IPS-11a (cell line): ENCODE results near the gene TNS1.
"Not testable (repeated sequence)": the region's sequence is repeated elsewhere in the genome, so short reads cannot be mapped to it uniquely, and the experiment has no call there.

Source experiments
- H3K4me3 ChIP-seq: one replicate; pipeline ENCODE4 v1.5.1; 2013; ENCODE audit warnings: low read depth, low read length, control low read depth

TNS1 gene

DNA sequence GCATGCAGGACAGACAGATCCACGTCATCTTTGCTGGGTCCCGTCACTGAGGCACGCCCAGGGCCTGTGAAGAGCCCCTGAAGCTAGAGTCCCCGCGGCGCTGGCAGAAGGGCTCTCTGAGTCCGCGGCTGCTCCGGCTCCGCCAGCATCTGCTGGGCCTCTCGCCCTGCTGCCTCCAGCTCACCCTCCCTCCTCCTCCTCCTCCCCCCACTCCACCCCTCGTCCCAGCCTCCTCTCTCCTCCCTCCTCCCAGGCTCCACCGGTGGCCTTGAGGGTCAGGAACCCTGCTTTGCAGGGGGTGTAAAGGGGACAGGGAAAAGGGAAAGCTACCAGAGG is at the start of gene TNS1:
Gene TNS1, minus strand, starts transcription at position 151 of the 336 bp plus-strand sequence. Its CDS starts 123 bp downstream, at position 28.
- no peak within 1 kb of the TSS for H3K4me3 ChIP-seq

DNA sequence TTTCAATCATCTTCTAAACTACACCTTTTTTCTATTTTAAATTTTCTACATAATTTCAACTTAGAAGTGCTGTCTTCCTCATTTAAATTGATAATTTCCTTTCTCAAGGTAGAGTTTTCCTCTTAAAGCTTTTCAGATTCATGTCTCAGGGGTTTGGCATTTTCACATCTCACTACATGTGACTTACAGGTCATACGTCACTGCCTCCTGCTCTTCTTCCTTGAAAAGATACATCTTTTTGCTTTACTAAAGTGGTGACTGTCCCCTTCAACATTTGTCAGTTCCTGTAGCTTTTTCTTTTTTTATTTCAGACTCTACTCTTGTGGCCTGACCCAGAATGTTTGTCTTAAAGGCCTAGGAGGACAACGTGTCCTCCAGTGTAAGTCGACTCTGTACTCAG is 49.1 kb upstream of the TNS1 start:
- no peak overlapping the region for H3K4me3 ChIP-seq

DNA sequence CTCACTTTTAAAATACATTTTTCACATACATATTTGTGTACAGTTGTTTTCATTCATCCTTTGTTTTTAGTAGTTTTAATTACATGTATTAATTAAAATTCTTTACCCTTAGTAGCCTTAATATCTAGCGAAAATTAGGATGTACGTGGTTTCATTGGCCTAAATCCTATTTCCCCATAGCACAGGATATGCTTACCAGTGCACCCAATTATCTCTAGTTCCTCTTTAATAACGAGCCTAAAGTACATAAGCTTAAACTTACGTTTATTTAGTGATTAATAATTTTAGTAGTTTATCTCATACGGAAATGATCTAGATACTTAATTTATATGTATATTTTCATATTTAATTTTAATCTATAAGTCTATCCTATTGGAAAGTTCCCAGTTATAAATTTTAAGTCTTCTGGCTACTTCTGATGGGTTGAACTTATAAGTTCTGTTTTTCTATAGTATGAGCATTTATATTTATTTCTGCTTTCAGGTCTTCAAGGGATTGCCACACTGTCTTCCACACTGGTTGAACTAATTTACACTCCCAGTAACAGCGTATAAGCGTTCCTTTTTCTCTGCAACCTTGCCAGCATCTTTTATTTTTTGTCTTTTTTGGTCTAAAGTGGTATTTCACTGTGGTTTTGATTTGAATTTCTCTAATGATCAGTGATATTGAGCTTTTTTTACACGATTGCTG is 44.9 kb upstream of the TNS1 start:
- H3K4me3 ChIP-seq = no peak overlapping the region

DNA sequence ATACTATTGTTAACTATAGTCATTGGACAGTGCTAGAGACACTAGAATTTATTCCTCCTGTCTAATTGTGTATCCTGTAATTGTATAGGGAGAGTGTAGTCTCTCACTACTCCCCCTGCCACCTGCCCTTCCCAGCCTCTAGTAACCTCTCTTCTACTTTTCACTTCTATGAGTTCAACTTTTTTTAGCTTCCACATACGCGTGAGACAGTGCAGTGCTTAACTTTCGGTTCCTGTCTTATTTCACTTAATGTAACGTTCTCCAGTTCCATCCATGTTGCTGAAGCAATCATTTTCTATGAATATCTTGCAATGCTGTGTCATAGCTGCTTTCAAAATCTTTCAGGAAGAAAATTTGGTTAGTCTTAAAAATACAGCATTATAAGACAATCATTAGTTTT is 43.4 kb upstream of the TNS1 start:
- H3K4me3 ChIP-seq = no peak overlapping the region

DNA sequence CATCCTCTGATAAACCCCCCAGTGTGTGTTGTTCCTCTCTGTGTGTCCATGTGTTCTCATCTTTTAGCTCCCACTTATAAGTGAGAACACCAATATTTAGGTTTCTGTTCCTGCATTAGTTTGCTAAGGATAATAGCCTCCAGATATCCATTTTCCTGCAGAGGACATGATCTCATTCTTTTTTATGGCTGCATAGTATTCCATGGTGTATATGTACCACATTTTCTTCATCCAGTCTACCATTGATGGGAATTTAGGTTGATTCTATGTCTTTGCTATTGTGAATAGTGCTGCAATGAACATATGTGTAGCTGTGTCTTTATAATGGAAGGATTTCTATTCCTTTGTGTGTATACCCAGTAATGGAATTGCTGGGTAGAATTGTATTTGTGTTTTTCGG is 41.8 kb upstream of the TNS1 start:
- not testable (repeated sequence) for H3K4me3 ChIP-seq

DNA sequence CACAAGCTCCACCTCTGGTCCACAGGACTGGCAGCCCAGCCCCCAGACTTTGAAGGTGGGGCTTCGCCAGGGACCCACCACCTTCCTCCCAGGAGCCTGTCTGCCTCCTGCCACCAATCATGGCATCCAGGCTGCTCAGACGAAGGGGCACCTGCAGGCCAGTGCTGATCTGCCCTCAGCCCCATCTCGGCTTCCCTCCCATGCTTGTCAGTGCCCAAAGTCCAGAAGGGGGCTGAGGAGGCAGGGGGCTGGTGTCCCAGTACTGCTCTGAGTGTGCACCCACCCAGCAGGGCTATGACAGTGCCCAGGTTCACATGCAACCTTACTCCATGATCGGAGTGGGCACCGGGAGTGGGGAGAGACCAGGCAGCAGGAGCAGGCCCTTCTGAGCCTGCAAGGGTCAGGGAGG is 40.9 kb upstream of the TNS1 start:
- no peak overlapping the region for H3K4me3 ChIP-seq

DNA sequence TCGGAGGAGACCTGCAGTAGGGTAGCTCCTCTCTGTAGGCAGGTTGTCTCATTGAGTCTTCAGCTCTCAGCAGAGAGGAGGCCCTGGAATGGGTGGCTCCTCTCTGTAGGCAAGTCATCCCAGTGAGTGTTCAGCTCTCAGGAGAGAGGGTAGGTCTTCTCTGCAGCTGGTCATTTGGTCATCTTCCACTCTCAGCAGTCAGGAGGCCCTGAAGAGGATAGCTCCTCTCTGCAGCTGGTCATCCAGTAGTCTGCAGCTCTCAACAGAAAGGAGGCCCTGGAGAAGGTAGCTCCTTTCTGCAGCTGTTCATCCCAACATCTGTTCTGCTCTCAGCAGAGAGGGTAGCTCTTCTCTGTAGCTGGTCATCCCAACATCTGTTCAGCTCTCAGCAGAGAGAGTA is 40.3 kb upstream of the TNS1 start:
- no peak overlapping the region for H3K4me3 ChIP-seq

DNA sequence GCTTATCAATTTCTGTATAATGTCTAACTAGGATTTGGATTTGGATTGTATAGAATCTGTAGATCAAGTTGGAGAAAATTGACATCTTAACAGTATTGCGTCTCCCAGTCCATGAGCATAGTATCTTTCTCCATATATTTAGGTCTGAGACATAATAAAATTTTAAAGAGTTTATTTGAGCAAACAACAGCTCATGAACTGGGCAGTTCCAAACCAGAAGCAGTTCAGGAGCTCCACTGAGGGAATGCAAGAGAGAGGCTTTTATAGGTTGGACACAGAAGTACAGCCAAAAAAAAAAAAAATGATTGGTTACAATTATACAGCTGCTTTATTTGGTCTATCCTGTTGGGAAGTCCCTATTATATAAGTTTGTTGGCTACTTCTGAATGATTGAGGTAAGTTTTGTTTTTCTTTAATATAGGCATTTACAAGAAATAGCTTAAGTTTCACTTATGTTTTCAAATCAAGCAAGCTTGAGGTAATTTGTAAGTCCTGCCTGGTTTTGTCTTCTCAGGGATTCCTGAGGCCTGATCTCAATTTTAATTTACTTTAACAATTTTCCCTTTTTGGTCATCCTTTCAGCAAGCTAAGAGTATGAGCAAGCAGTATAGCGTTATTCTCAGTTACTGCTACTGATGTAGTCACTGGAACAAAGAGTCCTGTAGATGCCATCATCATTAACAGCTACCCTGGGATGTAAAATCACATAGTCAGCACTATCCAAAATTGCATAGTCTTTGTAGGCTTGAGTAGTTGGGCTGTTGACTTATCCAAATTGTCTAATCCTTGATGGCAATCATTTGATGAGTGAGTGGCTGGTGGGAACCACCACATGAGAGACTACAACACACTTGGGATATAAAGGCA is 38.7 kb upstream of the TNS1 start:
- no peak overlapping the region for H3K4me3 ChIP-seq

DNA sequence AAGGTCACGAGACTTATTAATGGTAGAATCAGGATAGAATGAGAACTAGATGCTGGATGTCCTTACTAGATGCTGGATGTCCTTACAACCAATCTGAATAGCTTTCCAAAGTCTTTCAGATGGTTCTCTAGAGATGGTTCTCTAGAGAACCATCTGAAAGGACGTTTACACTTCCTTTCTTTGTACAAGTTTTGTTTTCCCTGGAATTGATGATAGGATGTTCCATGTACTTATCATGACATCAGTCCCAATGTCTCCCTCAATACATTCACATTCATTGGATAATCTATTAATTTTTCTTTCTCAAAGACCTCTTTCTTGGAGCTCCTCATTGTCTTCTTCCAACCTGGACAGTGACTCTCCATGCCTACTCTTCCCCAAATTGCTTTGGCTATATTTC is 38.1 kb upstream of the TNS1 start:
- H3K4me3 ChIP-seq = no peak overlapping the region

DNA sequence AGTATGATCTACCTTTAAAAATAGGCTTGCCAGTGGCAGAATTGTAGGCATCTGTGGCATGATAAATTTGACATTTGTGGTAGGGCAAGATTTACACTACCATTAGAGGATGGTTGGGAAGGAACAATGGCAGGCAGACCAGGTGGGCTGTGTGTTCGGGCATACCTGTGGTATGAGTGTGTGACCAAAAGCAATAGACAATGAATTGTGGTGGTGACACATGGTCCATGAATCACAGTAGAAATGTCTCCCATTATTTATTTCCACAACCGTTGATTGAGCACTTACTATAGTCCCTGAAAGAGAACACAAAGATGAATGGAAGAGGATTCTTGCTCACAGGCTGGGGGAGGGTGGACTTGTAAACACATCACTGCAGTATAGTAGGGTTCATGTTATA is 36.4 kb upstream of the TNS1 start:
- H3K4me3 ChIP-seq = no peak overlapping the region

DNA sequence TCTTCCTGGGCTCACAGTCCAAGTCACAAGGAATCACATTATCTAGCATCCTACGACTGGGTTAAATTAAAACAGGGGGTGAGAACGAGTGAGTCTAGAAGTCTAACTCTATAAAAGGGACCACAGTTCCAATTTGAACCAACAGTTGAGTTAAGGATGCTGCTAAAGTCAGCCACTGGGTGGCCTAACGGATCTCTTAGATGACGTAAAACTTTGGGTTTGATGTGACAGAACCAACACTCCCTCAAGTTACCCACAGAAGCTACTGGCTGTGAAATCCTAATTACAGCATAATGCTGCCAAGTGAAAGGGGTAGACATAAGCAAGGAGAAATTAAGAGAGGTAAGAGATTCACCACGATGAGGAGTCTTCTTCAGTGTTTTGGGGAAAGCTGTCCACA is 33.6 kb upstream of the TNS1 start:
- no peak overlapping the region for H3K4me3 ChIP-seq

DNA sequence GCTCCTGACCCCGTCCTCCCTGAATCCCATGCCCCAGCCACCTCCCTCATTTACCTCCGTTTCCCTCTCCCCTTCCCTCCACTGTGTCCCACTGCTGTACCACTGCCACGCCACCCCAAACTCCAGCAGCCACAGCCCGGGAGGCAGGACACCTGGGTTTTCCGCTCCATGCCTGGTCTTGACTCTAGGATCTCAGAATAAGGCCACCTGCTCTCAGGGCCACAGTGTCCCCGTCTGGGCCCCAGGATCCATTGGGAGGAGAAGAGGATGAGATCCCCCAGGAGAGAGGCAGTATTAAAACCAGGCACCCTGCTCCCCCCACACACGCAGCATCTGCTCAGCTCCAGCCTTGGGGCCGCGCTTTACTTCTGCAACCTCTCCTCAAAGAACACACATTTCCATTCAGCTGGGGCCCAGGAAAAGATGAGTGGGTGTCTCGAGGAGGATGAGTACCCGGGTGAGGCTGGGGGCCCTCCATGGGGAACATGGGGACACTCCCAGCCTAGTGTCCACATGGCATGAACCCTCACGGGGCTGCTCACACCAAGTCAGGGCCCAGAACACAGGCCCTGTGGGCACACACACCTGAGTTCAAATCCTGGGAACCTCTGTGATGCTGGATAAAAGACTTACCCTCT is 32.8 kb upstream of the TNS1 start:
- H3K4me3 ChIP-seq = no peak overlapping the region

DNA sequence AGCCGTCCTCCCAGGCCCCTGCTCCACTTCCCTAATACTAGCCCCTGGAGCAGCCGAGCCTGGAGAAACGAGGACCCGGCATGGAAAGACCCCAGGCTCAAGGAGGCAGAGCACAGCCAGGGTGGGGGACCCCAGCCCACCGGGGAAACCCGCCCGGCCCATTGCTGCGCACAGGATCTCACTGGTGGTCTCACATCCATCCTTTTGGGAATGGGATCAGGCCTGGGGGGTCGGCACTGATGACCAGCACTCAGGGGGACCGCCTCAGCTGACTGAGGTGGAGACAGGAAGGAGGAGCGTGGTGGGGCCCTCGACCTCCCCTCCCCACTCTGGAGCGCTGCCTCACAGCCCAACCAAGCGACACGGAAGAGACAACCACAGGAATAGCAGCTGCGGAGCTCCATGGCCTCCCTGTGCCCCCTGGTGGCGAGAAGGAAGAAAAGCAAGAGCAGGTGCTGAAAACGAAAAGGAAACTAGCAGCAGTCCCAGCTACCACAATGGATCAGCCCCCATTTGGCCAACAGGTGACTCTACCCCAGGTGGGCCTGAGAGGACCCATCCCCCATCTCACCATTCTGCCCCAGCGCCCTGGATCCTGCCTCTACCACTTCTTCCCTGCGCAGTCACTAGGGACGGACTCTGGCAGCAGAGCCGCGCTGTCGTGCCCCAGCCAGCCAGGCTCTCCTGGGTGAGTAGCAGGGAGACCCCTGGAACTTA is 31.9 kb upstream of the TNS1 start:
- H3K4me3 ChIP-seq = peak overlapping the region; percentile 25

DNA sequence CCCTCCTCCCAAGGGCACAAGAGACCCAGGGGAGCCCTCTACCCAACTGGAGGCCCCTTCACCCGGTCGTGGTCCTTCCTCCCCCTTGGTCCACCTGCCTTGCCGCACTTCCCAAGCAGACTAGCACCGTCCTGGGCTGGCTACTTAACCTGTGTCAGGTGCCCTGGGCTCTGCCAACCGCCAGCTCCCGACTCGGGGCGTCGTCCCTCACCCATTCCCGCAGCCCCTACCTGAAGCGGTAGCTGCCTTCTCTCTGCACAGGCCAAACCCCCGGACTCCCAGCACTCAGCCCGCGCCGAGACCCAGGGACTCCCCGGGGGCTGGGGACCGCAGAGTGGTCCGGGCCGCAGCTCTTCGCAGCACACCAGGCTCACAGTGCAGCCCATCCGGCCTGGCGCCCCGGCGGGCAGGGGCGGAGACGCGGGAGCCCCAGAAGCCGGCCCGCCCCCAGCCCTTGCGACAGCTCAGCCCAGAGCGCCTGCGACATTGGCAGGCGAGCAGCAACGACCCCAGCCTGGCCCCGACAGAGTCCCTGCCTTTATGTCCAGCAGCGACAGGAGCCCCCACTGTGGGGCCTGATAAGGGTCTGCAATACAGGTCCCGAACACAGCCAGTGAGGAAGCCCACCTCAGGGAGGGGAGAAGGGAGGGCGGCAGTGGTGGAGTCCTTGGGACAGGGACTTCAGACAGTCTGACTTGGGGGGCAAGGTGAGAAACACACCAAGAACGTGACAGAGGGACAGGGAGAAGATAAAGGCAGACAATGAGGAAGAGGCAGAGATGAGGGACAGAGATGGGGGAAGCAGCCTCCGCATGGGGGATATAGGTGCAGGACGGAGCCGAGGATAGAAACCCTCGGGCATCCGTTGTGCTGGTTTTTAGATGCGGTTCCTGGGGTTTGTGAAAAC is 31.0 kb upstream of the TNS1 start:
- peak overlapping the region; percentile 25 for H3K4me3 ChIP-seq

DNA sequence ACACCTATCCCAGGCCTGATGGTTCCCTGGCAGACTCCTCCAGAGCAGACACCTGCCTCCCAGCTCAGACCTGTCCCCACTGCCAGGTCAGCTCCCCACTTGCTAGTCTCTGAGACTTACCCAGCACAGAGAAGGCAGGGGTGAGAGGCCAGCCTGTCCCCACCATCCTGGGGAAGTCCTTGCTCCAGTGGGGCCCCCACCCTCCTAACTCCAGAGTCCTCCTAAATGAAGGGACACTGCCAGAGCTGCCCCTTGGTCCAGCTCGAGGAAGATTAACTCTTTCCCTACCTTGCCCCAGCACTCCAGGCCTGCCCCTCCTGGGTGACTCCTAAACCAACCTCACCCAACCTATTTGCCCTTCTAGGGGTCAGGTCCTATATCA is 30.4 kb upstream of the TNS1 start:
- no peak overlapping the region for H3K4me3 ChIP-seq

DNA sequence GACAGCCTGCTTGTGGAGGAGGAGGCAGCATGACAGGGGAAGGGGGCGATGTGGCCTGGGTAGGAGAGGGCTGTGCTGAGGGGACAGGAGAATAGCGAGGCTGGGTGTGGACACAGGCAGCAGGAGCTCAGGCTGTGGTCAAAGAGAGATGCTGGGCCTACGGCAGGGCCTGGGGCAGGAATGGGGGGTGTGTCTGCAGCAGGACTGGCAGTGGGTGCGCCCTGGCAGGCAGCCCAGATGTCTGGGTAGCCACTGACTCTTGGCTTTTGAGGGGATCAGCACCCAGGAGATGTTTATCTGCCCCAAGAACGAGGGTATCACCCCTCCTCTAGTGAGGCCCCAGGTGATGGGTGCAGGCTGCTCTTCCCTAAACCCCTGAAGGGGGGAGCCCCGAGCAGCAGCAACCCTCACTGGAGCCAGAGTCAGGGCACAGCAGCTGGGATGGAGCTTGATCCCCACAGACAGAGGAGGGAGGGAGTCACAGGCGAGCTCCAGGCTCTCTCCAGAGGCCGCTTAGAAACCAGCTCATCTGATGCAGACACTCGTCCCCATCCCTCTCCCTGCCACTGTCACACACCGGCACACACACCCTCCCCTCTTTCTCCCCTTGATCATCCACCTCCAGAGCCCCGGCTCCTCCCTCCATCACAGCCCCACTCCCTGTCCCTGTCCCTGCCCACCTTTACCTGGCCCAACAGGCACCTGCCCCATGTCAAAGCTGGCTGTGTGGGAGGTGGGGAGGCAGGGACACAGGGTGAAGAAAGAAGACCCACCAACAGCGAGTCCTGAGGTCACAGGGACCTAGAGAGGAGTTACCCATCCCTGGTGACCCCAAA is 29.8 kb upstream of the TNS1 start:
- no peak overlapping the region for H3K4me3 ChIP-seq

DNA sequence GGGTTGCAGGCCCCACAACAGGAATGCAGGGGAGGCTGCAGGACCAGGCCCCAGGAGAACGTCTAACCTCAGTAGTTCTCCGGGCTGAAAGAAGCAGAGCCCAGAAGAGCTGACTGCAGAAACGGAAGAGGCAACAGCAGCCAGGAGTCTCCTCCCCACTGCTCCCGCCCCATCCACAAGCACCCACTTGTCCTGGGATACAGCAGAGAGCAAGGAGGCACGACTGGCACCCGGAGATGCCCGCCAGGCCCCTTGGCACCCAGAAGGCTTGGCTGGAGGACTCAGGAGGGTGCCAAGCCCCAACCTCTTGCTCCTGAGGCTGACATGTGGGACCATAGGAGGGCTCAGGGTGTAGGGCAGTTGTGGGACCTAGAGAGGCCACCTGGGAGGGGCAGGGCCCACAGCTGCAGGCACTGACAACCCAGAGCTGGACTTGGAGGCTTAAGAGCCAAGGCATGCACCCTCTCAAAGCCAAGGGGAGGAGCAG is 29.0 kb upstream of the TNS1 start:
- H3K4me3 ChIP-seq = no peak overlapping the region

DNA sequence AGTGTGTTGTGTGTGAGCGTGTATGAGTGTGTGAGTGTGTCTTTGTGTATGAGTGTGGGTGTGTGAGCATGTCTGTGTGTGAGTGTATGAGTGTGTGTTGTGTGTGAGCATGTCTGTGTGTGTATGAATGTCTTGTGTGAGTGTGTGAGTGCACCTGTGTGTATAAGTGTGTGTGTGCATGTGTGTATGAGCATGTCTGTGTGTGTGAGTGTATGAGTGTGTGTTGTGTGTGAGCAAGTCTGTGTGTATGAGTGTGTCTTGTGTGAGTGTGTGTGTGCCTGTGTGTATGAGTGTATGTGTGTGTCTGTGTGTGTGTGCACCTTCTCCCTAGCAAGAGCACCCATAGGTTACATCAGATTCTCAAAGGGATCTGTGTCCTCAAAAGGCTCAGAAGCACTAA is 28.5 kb upstream of the TNS1 start:
- no peak overlapping the region for H3K4me3 ChIP-seq

DNA sequence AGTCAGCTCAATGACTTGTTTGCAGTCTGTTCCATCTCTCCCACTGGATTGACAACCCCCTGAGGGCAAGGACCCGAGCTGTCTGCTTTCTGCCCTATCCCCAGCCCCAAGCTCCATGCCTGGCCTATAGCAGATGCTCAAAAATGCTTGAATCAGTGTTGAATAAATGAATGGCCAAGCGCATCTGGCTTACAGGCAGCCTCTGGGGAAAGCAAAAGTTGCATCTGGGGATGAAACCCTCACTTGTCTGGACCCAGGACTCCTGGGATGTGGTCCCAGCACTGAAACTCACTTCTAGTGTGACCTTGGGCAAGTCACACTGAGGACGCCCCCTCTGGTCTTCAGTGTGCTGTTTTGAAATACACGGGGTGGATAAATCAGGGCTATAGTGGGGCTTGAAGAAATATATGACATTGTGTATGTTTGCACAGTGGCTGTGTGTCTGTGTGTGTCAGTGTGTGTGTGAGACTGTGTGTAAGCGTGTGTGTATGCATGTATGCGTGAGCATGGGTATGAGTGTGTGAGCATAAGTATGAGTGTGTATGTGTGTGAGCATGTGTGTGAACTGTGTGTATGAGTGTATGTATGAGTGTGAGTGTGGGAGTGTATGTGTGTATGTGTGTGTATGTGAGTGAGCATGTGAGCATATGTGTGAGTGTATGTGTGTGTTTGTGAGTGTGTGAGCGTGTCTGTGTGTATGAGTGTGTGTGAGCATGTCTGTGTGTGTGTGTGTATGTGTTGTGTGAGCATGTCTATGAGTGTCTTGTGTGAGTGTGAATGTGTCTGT is 27.8 kb upstream of the TNS1 start:
- no peak overlapping the region for H3K4me3 ChIP-seq
